ENCODE data around the gene TFF3.

Gene TFF3, protein sequence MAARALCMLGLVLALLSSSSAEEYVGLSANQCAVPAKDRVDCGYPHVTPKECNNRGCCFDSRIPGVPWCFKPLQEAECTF

DNA sequence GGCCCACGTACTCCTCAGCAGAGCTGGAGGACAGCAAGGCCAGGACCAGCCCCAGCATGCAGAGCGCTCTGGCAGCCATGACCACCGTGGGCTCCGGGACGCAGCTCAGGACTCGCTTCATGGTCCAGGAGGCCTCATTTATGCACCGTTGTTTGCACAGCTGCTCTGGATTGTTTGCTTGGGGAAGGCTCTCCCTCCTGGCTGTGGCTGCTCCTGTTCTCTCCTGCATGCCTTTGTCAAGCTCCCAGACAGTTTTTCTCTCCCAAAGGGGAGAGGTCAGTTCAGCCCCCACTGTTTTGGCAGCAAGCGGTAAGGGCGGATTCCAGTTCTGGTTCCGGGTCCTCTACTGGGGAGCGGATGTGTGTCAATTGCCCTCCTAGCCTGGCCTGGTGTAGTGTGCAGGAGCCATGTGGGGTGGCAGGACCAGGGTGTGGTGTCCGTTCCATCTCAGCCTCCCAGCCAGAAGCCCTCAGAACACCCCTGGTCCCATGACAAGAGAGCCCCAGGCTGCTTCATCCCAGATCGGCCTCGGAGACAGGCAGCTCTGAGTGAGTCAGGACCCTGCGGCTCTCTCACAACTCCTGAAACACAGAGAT lies at the start of gene TFF3:
TFF3 (minus strand) TSS at position 114 of the 596 bp plus-strand sequence; CDS start at position 79, 35 bp downstream.
- TF ChIP-seq, protein P1, sequence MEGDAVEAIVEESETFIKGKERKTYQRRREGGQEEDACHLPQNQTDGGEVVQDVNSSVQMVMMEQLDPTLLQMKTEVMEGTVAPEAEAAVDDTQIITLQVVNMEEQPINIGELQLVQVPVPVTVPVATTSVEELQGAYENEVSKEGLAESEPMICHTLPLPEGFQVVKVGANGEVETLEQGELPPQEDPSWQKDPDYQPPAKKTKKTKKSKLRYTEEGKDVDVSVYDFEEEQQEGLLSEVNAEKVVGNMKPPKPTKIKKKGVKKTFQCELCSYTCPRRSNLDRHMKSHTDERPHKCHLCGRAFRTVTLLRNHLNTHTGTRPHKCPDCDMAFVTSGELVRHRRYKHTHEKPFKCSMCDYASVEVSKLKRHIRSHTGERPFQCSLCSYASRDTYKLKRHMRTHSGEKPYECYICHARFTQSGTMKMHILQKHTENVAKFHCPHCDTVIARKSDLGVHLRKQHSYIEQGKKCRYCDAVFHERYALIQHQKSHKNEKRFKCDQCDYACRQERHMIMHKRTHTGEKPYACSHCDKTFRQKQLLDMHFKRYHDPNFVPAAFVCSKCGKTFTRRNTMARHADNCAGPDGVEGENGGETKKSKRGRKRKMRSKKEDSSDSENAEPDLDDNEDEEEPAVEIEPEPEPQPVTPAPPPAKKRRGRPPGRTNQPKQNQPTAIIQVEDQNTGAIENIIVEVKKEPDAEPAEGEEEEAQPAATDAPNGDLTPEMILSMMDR (IDR thresholded peaks at IDR 0.05; ENCODE audit: insufficient read depth, missing control alignments): no peak
- FAIRE-seq: no peak
- no peak for DNase-seq (ENCODE audit: insufficient read length, low spot score)

DNA sequence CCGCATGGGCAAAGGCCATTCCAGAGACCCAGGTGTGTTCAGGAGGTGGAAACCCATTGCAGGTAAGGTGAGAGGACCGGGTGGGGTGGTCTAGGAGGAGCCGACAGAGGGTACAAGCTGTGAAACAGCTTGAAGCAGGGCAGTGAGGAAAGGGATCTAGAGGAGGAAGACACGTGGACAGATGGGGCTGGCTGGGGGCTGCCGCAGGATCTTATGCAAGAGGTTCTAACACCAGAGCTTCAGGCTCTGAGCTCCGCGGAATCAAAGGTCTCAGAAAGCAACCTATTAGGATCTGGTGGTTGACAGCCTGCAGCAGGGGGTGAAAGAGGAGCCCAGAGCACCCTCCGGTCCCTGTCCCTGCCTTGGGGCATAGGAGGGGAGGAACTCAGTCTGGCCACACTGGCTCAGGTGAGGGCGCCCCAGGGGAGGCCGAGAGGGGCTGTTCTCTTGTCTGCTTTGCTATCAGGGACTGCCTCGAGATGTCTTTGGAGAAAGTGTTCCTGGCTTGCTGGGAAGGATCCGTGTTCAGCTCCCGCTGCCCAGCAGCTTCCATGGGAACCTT lies 49.2 kb upstream of the TFF3 start:
- no peak for FAIRE-seq
- no peak for DNase-seq (ENCODE audit: insufficient read length, low spot score)
- TF ChIP-seq, protein P1 (IDR thresholded peaks at IDR 0.05; ENCODE audit: insufficient read depth, missing control alignments): no peak

DNA sequence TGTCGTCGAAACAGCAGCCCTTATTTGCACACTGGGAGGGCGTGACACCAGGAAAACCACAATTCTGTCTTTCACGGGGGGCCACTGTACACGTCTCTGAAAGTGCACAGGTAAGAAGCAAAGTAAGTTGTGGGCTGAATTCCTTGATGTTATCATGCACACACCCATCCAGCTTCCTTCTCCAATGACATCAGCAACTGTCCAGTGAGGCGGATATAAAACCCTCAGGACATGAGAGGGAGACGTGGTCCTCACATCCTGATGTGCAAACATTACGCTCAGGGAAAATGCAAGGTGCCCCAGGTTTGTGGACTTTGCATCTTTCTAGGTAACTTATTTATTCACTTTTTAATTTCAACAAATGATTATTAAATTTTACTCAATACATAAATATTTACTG lies 48.1 kb upstream of the TFF3 start:
- TF ChIP-seq, protein P1 (IDR thresholded peaks at IDR 0.05; ENCODE audit: insufficient read depth, missing control alignments): no peak
- DNase-seq (ENCODE audit: insufficient read length, low spot score): no peak
- no peak for FAIRE-seq

DNA sequence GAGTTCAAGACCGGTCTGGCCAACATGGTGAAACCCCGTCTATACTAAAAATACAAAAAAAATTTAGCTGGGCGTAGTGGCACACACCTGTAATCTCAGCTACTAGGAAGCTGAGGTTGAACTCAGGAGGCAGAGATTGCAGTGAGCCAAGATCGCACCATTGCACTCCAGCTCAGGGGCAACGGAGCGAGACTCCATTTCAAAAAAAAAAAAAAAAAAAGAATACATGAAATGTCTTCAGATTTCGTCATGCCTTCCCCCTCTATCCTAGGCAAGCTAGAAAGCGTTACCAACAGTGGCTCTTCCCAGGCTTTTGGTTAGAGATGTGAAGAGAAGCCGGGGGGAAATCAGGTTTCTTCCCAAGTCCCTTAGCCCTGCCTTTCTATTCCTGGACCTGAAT lies 47.5 kb upstream of the TFF3 start:
- DNase-seq (ENCODE audit: insufficient read length, low spot score) (no peak), FAIRE-seq (no peak)
- TF ChIP-seq, protein P1 (IDR thresholded peaks at IDR 0.05; ENCODE audit: insufficient read depth, missing control alignments): no peak

DNA sequence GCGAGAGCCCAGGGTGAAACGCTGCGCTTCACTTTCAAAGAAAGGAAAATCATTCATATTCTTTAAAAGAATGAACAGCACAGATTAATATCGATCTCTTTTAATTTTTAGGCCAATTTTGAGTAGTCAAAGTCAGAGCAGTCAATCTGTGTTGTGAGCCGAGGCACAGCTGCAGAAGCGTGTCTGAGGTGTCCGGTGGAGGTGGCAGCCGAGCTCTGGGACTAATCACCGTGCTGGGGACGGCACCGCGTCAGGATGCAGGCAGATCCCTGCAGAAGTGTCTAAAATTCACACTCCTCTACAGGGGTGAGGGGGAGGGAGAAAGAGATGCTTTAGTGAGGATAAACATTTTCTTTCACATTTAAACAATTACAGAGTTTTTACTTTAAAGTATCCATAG lies 47.0 kb upstream of the TFF3 start:
- TF ChIP-seq, protein P1 (IDR thresholded peaks at IDR 0.05; ENCODE audit: insufficient read depth, missing control alignments): no peak
- DNase-seq (ENCODE audit: insufficient read length, low spot score) (no peak), FAIRE-seq (no peak)

- DNase-seq (ENCODE audit: insufficient read length, low spot score) (no peak), FAIRE-seq (no peak)
- TF ChIP-seq, protein P1 (IDR thresholded peaks at IDR 0.05; ENCODE audit: insufficient read depth, missing control alignments): no peak
These were observed 46.1 kb upstream of the TFF3 start for GRCh38 chr21:42361286-42361685.

DNA sequence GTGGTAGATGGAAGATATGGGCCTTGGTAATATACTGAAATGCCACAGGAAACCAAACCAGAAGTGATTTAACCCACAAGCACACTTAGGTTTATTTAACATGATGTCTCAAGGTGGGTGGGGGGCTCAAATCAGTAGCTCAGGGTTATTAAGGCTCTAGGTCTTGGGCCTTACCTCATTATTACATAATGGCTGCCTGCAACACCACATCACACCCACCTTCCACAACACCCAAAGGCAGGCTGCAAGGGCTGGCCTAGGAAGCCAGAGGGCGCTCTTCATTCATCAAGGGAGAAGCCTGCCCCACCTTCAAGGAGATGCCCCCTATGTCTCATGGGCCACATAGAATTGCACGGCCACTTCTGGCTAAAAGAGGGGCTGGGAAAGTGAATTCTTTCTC lies 45.1 kb upstream of the TFF3 start:
- DNase-seq (ENCODE audit: insufficient read length, low spot score) (no peak), FAIRE-seq (no peak)
- TF ChIP-seq, protein P1 (IDR thresholded peaks at IDR 0.05; ENCODE audit: insufficient read depth, missing control alignments): no peak

Measured in D721Med (cell line).